ENCODE results near the gene LYPD3.

The LYPD3 gene

DNA sequence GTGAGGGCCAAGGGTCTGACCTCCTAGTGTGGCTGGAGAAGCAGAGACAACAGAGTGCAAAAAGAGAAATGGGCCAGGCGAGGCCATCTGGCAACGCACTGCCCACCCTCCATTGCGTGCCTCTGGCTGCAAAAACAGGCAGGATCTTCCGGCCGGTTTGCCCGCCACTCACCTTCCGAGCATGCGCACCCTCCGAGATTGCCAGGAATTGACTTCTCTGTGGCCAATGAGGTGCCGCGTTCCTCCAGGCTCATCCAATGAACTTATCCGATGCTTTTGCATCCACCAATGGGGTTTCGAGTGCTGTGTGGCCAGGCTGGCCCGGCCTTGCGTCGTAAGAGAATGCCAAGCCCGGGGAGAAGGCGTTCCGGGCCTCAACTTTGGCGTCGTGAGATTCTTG is 50.9 kb downstream of the LYPD3 start, which contains the start of gene TEX101:
TSS of gene TEX101 (plus strand) at position 337 of the 400 bp plus-strand sequence. CDS start 1,030 bp downstream, outside the sequence.
- TF ChIP-seq MAX (IDR thresholded peaks at IDR 0.05; ENCODE audit: low read depth, low read length) (no peak), MYC (IDR thresholded peaks at IDR 0.05; ENCODE audit: low read depth, low read length) (no peak), POLR2A (IDR thresholded peaks at IDR 0.05; ENCODE audit: extremely low read depth, insufficient read length) (no peak), CTCF (IDR thresholded peaks at IDR 0.05; ENCODE audit: low read depth, low read length) (no peak)
- H3K4me3 ChIP-seq (ENCODE audit: low read depth, low read length): no peak within 1 kb of the TSS
- DNase-seq (ENCODE audit: low read depth): no peak

GRCh38 chr19:43412441-43412840 is 53.0 kb downstream of the LYPD3 start:
- DNase-seq (ENCODE audit: low read depth): no peak
- no peak for TF ChIP-seq MYC (IDR thresholded peaks at IDR 0.05; ENCODE audit: low read depth, low read length)
- TF ChIP-seq MAX (IDR thresholded peaks at IDR 0.05; ENCODE audit: low read depth, low read length): no peak
- TF ChIP-seq POLR2A (IDR thresholded peaks at IDR 0.05; ENCODE audit: extremely low read depth, insufficient read length): no peak
- TF ChIP-seq CTCF (IDR thresholded peaks at IDR 0.05; ENCODE audit: low read depth, low read length): no peak
- H3K4me3 ChIP-seq (ENCODE audit: low read depth, low read length): no peak overlapping the region
